IMR-90 (cell line): Measurements from ENCODE around the gene PTPRO. TPM values are rescaled to one million over a fixed set of nuclear protein-coding genes. Genes with fewer than 3 reads are reported as not detected.

Source experiments
- ATAC-seq: fragments of 200-7000 bp; cut with Tn5 transposase; 2 replicates; pipeline ENCODE4 v1.9.1; 2020; ENCODE audit warnings: low read depth, mild to moderate bottlenecking, moderate library complexity
- BruUV-seq: library from RNA; stranded (reverse); fragments of 400-500 nt; replicated peaks from 2 replicates; lab custom pipeline; 2021; lab: Mats Ljungman, UMichigan
- CTCF ChIA-PET: fragments of 300-600 bp; formaldehyde crosslinking; extraction: SDS; loops from one replicate; lab custom pipeline; 2021; ENCODE audit warnings: antibody characterized with exemption; lab: Yijun Ruan, JAX
- POLR2A ChIA-PET: fragments of 300-600 bp; sonication (Branson Sonifier 250); formaldehyde crosslinking; loops from one replicate; lab custom pipeline; 2022; ENCODE audit warnings: antibody characterized with exemption; ENCODE audit not compliant: unreplicated experiment; lab: Charles Lee
- DNase-seq: peaks from one replicate; pipeline ENCODE4 v3.0.0; 2013
- H2AFZ ChIP-seq: replicated peaks from 2 replicates; pipeline ENCODE3; 2013; ENCODE audit warnings: low read length, mild to moderate bottlenecking; ENCODE audit not compliant: poor library complexity
- H2AK5ac ChIP-seq: 2 replicates; pipeline ENCODE4 v1.6.1; 2013; ENCODE audit warnings: low read depth, low read length, inconsistent platforms
- H2AK9ac ChIP-seq: replicated peaks from 2 replicates; pipeline ENCODE3; 2013; ENCODE audit warnings: mild to moderate bottlenecking, low read depth, low read length, moderate library complexity; ENCODE audit not compliant: poor library complexity
- H2BK120ac ChIP-seq: 2 replicates; pipeline ENCODE4 v1.6.1; 2013; ENCODE audit warnings: low read depth, low read length, inconsistent platforms
- H2BK15ac ChIP-seq: 3 replicates; pipeline ENCODE4 v1.6.1; 2013; ENCODE audit warnings: low read depth, low read length, inconsistent platforms
- H2BK20ac ChIP-seq: 2 replicates; pipeline ENCODE4 v1.6.1; 2013; ENCODE audit warnings: low read depth, mild to moderate bottlenecking, inconsistent platforms, low read length, moderate library complexity
- H2BK5ac ChIP-seq: 2 replicates; pipeline ENCODE4 v1.6.1; 2013; ENCODE audit warnings: mild to moderate bottlenecking, low read depth, low read length, inconsistent platforms; ENCODE audit not compliant: poor library complexity, severe bottlenecking
- H3K14ac ChIP-seq: replicated peaks from 2 replicates; pipeline ENCODE4 v1.6.1; 2013; ENCODE audit warnings: low read depth, low read length, inconsistent platforms
- H3K18ac ChIP-seq: 2 replicates; pipeline ENCODE4 v1.6.1; 2013; ENCODE audit warnings: low read depth, low read length, control low read depth
- H3K23ac ChIP-seq: 2 replicates; pipeline ENCODE4 v1.6.1; 2013; ENCODE audit warnings: low read depth, low read length, inconsistent platforms
- H3K27ac ChIP-seq: 2 replicates; pipeline ENCODE4 v1.5.1; 2013; ENCODE audit warnings: mild to moderate bottlenecking, control low read depth, low read length; ENCODE audit not compliant: insufficient read depth
- H3K27me3 ChIP-seq: 2 replicates; pipeline ENCODE4 v1.6.1; 2013; ENCODE audit warnings: low read length; ENCODE audit not compliant: control insufficient read depth, insufficient read depth
- H3K36me3 ChIP-seq: 2 replicates; pipeline ENCODE4 v1.6.1; 2013; ENCODE audit warnings: low read length, mixed read lengths; ENCODE audit not compliant: control insufficient read depth, insufficient read depth
- H3K4ac ChIP-seq: 2 replicates; pipeline ENCODE4 v1.6.1; 2013; ENCODE audit warnings: low read depth, low read length, inconsistent platforms
- H3K4me1 ChIP-seq: 2 replicates; pipeline ENCODE4 v1.6.1; 2013; ENCODE audit warnings: low read length, mixed read lengths; ENCODE audit not compliant: control insufficient read depth, insufficient read depth
- H3K4me2 ChIP-seq: 2 replicates; pipeline ENCODE4 v1.6.1; 2013; ENCODE audit warnings: low read depth, mild to moderate bottlenecking, control low read depth, low read length, moderate library complexity
- H3K4me3 ChIP-seq: 2 replicates; pipeline ENCODE4 v1.5.1; 2013; ENCODE audit warnings: low read depth, mild to moderate bottlenecking, control low read depth, low read length, moderate library complexity; ENCODE audit not compliant: insufficient read depth
- H3K56ac ChIP-seq: 2 replicates; pipeline ENCODE4 v1.6.1; 2013; ENCODE audit warnings: low read length, inconsistent platforms; ENCODE audit not compliant: insufficient read depth; ENCODE audit errors: extremely low read depth
- H3K79me1 ChIP-seq, 2 experiments: 2 replicates each; pipeline ENCODE4 v1.6.1; 2013; ENCODE audit warnings: low read length in 2 of 2, inconsistent platforms in 1 of 2, low read depth in 1 of 2
- H3K9ac ChIP-seq: 2 replicates; pipeline ENCODE4 v1.6.1; 2013; ENCODE audit warnings: low read depth, low read length, control low read depth
- H3K9me1 ChIP-seq: 2 replicates; pipeline ENCODE4 v1.6.1; 2013; ENCODE audit warnings: low read length, inconsistent platforms; ENCODE audit not compliant: insufficient read depth
- H3K9me3 ChIP-seq: 2 replicates; pipeline ENCODE4 v1.6.1; 2013; ENCODE audit warnings: low read length; ENCODE audit not compliant: control insufficient read depth, insufficient read depth
- H4K20me1 ChIP-seq: 2 replicates; pipeline ENCODE4 v1.6.1; 2013; ENCODE audit warnings: low read length, inconsistent platforms; ENCODE audit not compliant: insufficient read depth
- H4K5ac ChIP-seq: 2 replicates; pipeline ENCODE4 v1.6.1; 2013; ENCODE audit warnings: mild to moderate bottlenecking, low read depth, low read length, control low read depth
- H4K8ac ChIP-seq, 2 experiments: 2 replicates each; pipeline ENCODE4 v1.6.1; 2013; ENCODE audit warnings: low read depth in 2 of 2, low read length in 2 of 2, control low read depth in 1 of 2, inconsistent platforms in 1 of 2
- H4K91ac ChIP-seq: 2 replicates; pipeline ENCODE4 v1.6.1; 2013; ENCODE audit warnings: low read depth, low read length, inconsistent platforms; ENCODE audit not compliant: insufficient read depth
- BHLHE40 ChIP-seq: fragments of 150-350 bp; IDR thresholded peaks from 2 replicates; pipeline ENCODE4 v1.6.1; 2016; ENCODE audit warnings: mild to moderate bottlenecking, low read depth, low read length
- CEBPB ChIP-seq: IDR thresholded peaks from 2 replicates; pipeline ENCODE4 v1.6.1; 2012; ENCODE audit warnings: low read depth, low read length, improper control_type of control experiment
- CHD1 ChIP-seq: IDR thresholded peaks from 2 replicates; pipeline ENCODE4 v1.6.1; 2012; ENCODE audit warnings: low read depth, low read length, improper control_type of control experiment
- CTCF ChIP-seq: conservative IDR thresholded peaks from 2 replicates; pipeline ENCODE4 v1.5.1; 2012; ENCODE audit warnings: mild to moderate bottlenecking, low read depth, low read length, improper control_type of control experiment
- ELK1 ChIP-seq: fragments of 150-350 bp; IDR thresholded peaks from 2 replicates; pipeline ENCODE4 v1.6.1; 2016; ENCODE audit warnings: low read depth, mild to moderate bottlenecking, low read length, moderate library complexity, borderline replicate concordance
- FOS ChIP-seq: fragments of 150-350 bp; IDR thresholded peaks from 2 replicates; pipeline ENCODE4 v1.6.1; 2016; ENCODE audit warnings: low read depth, low read length
- MAFK ChIP-seq: IDR thresholded peaks from 2 replicates; pipeline ENCODE4 v1.6.1; 2012; ENCODE audit warnings: low read depth, low read length, improper control_type of control experiment
- MAZ ChIP-seq: IDR thresholded peaks from 2 replicates; pipeline ENCODE4 v1.6.1; 2012; ENCODE audit warnings: low read depth, mild to moderate bottlenecking, low read length, improper control_type of control experiment, moderate library complexity, borderline replicate concordance
- MXI1 ChIP-seq: IDR thresholded peaks from 2 replicates; pipeline ENCODE4 v1.6.1; 2012; ENCODE audit warnings: low read depth, mild to moderate bottlenecking, low read length, moderate library complexity, borderline replicate concordance
- NFE2L2 ChIP-seq: fragments of 150-350 bp; IDR thresholded peaks from 2 replicates; pipeline ENCODE4 v1.6.1; 2016; ENCODE audit warnings: low read depth, mild to moderate bottlenecking, low read length
- POLR2A ChIP-seq: IDR thresholded peaks from 2 replicates; pipeline ENCODE4 v1.6.1; 2012; ENCODE audit warnings: mild to moderate bottlenecking, low read depth, low read length
- RAD21 ChIP-seq: IDR thresholded peaks from 2 replicates; pipeline ENCODE4 v1.6.1; 2012; ENCODE audit warnings: low read length, improper control_type of control experiment
- RCOR1 ChIP-seq: IDR thresholded peaks from 2 replicates; pipeline ENCODE4 v1.6.1; 2012; ENCODE audit warnings: mild to moderate bottlenecking, low read length, improper control_type of control experiment; ENCODE audit not compliant: insufficient replicate concordance
- RFX5 ChIP-seq: IDR thresholded peaks from 2 replicates; pipeline ENCODE4 v1.8.0; 2012; ENCODE audit warnings: low read depth, mild to moderate bottlenecking, low read length, moderate library complexity
- SMC3 ChIP-seq: fragments of 150-350 bp; IDR thresholded peaks from 2 replicates; pipeline ENCODE4 v1.6.1; 2016; ENCODE audit warnings: low read depth, mild to moderate bottlenecking, antibody characterized with exemption, low read length, moderate library complexity
- USF2 ChIP-seq: fragments of 150-350 bp; IDR thresholded peaks from 2 replicates; pipeline ENCODE4 v1.6.1; 2017; ENCODE audit warnings: mild to moderate bottlenecking, antibody characterized with exemption, low read length, low read depth
- WGBS, 2 experiments: methylation state at CpG; one replicate each; pipeline versions ENCODE4 v1.1.5 to v1.1.7; 2013; ENCODE audit warnings: missing lambda C conversion rate in 2 of 2; ENCODE audit not compliant: insufficient read length in 1 of 2; ENCODE audit errors: extremely low coverage in 2 of 2; 5-methylcytosine and 5-hydroxymethylcytosine counted together
- dilution Hi-C: fragments of 300-500 bp; cut with HindIII; formaldehyde crosslinking; loops from one replicate; pipeline ENCODE4 v1.14.3; 2018; ENCODE audit warnings: low sequenced_read_pairs; ENCODE audit not compliant: unreplicated experiment
- in situ Hi-C: fragments of 300-500 bp; cut with MboI; formaldehyde crosslinking; loops from 3 replicates; pipeline ENCODE4 v1.14.3; 2019; ENCODE audit warnings: low sequenced_read_pairs, inconsistent platforms, mixed read lengths
- intact Hi-C: fragments of 100-400 bp; cut with micrococcal nuclease; formaldehyde crosslinking; loops from 2 replicates; pipeline ENCODE4 v1.10.0; 2022
- polyA plus RNA-seq, 3 experiments: library from polyadenylated mRNA; depleted of rRNA; stranded (reverse); fragments of >200 nt; gene quantifications; 2 replicates each; pipeline ENCODE4 v1.2.3, GENCODE V29; 2012; ENCODE audit warnings: low replicate concordance in 1 of 3
- total RNA-seq: library from RNA; depleted of rRNA; stranded (reverse); fragments of >200 nt; gene quantifications from 2 replicates; pipeline ENCODE4 v1.2.3, GENCODE V29; 2012

Gene PTPRO
- total and polyA plus RNA-seq, 2 of the 4 experiments (the other 2 are of a cell fraction) = 0.03 to 0.18 TPM

- CTCF ChIA-PET = no interaction called here
- no peaks in the 10 kb centered on the region for H3K36me3 ChIP-seq
- TF ChIP-seq POLR2A (no peak), BHLHE40 (no peak), USF2 (no peak), RCOR1 (no peak), SMC3 (no peak), CHD1 (no peak), FOS (no peak), RAD21 (no peak), NFE2L2 (no peak), MAFK (no peak), CEBPB (no peak), MAZ (no peak), RFX5 (no peak), CTCF (no peak), ELK1 (no peak), MXI1 (no peak)
Measured at GRCh38 chr12:15405606-15406005, 83.3 kb downstream of the PTPRO start.

More at GRCh38 chr12:15405606-15406005, 83.3 kb downstream of the PTPRO start:
- no peaks in the 10 kb centered on the region for H4K20me1 ChIP-seq
- in situ Hi-C loops (no loop called here), intact Hi-C loops (no loop called here), dilution Hi-C loops (no loop called here)
- no peak overlapping the region for H3K9ac ChIP-seq
- H3K4me2 ChIP-seq = no peak overlapping the region
- H2AK9ac ChIP-seq = no peak overlapping the region
- H3K9me1 ChIP-seq = no peaks in the 10 kb centered on the region
- no peak overlapping the region for H2AK5ac ChIP-seq
- no CpG with 5 or more reads among the region's 2 CpGs for WGBS, 2 experiments
- H4K91ac ChIP-seq = no peak overlapping the region
- no peak overlapping the region for H3K23ac ChIP-seq
- no peaks in the 10 kb centered on the region for H3K27me3 ChIP-seq
- H2BK15ac ChIP-seq = no peak overlapping the region
- H3K18ac ChIP-seq = no peak overlapping the region
- BruUV-seq = no TSS peak
- H4K8ac ChIP-seq = no peak overlapping the region
- H3K56ac ChIP-seq = no peak overlapping the region
- H2BK120ac ChIP-seq = no peak overlapping the region
- no peak overlapping the region for H3K4me3 ChIP-seq
- no peaks in the 10 kb centered on the region for H3K79me1 ChIP-seq
- no peak overlapping the region for H3K27ac ChIP-seq
- no peak overlapping the region for H2AFZ ChIP-seq
- no peak overlapping the region for H2BK5ac ChIP-seq
- no peaks in the 10 kb centered on the region for H3K9me3 ChIP-seq
- H2BK20ac ChIP-seq = no peak overlapping the region
- ATAC-seq (no peak), DNase-seq (no peak)
- no peak overlapping the region for H3K14ac ChIP-seq
- no peak overlapping the region for H3K4ac ChIP-seq
- no peaks in the 10 kb centered on the region for H3K4me1 ChIP-seq
- POLR2A ChIA-PET = no interaction called here
- H4K5ac ChIP-seq = no peak overlapping the region
